NB4 (cell line): ENCODE results near the gene ZFPM1.
A peak's percentile ranks its signal among the peaks of the same experiment; 100 is the strongest.

ENCODE experiments used
- CTCF ChIP-seq: IDR thresholded peaks from one replicate; pipeline ENCODE4 v1.5.1; 2012; ENCODE audit warnings: low read depth, low read length
- MAX ChIP-seq: IDR thresholded peaks from 2 replicates; pipeline ENCODE4 v1.6.1; 2011; ENCODE audit warnings: low read depth, low read length
- POLR2A ChIP-seq: IDR thresholded peaks from 2 replicates; pipeline ENCODE4 v1.6.1; 2011; ENCODE audit warnings: mild to moderate bottlenecking; ENCODE audit not compliant: insufficient read length; ENCODE audit errors: extremely low read depth

DNA sequence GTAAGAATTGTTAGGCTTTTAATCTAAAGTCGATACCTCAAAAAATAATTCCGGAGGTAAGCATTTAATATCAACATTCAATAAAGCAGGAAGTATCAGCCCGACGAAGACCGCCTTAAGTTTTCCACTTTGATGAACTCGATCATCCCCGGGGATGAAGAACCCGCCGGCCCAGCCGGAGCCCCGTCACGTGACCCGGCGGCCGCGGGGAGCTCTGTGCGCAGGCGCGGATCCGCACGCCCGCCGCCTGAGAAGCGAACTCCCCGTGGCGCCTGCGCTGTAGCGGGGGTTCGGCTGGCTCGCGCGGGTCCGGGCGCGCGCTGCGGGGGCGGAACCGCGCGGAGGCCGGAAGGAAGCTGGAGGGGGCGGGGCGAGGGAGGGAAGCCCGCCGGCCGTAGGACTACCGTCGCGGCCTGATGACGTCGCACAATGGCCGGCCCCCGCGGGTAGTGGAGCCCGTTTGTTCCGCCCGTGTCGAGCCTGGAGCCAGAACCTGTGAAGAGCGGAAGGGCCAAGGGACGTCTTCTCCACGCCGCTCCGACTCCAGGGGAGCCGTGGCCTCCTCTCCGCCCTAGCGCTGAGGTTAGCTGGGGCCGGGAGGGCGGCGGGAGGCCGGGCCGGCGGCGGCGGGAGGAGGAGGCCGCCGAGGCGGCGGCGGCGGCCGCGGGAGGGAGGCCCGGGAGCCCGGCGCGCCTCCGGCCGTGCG lies 117.1 kb downstream of the ZFPM1 start, which contains the start of gene ZC3H18:
- TF ChIP-seq CTCF (no peak), MAX (peak; percentile 86), POLR2A (peak; percentile 69)
